HUES6 (cell line): ENCODE measurements around the gene TOR1A.

Source experiments
- H3K27ac ChIP-seq: 2 replicates; pipeline ENCODE4 v1.7.0; 2013; ENCODE audit warnings: low read depth, mild to moderate bottlenecking, low read length, inconsistent platforms
- H3K27me3 ChIP-seq: 2 replicates; pipeline ENCODE4 v1.6.1; 2013; ENCODE audit warnings: low read length; ENCODE audit not compliant: control insufficient read depth, insufficient read depth
- H3K36me3 ChIP-seq: 2 replicates; pipeline ENCODE4 v1.6.1; 2013; ENCODE audit warnings: low read length; ENCODE audit not compliant: control insufficient read depth, insufficient read depth
- H3K4me1 ChIP-seq: 2 replicates; pipeline ENCODE4 v1.6.1; 2013; ENCODE audit warnings: low read length; ENCODE audit not compliant: control insufficient read depth, insufficient read depth
- H3K4me3 ChIP-seq: 2 replicates; pipeline ENCODE4 v1.5.1; 2013; ENCODE audit warnings: low read depth, low read length
- H3K9ac ChIP-seq: one replicate; pipeline ENCODE4 v1.6.1; 2013; ENCODE audit warnings: mild to moderate bottlenecking, low read length
- H3K9me3 ChIP-seq: 2 replicates; pipeline ENCODE4 v1.6.1; 2013; ENCODE audit warnings: low read depth, low read length; ENCODE audit not compliant: control insufficient read depth, insufficient read depth

The TOR1A gene

GRCh38 chr9:129823935-129824601 lies at the start of gene TOR1A:
TOR1A (minus strand) TSS chr9:129824136; CDS start chr9:129824085, 51 bp downstream.
- Histone ChIP-seq H3K4me3 (peak within 1 kb of the TSS; percentile 84), H3K9ac (peak within 1 kb of the TSS; percentile 96), H3K27ac (no peak within 1 kb of the TSS; the same call in 1 of the 2 replicates), H3K27me3 (no peaks in the 10 kb centered on the region), H3K4me1 (no peaks in the 10 kb centered on the region), H3K36me3 (peaks cover 48% of the 10 kb centered on the region), H3K9me3 (no peaks in the 10 kb centered on the region)

GRCh38 chr9:129871046-129871445 lies 47.1 kb upstream of the TOR1A start:
- Histone ChIP-seq H3K9me3 (no peaks in the 10 kb centered on the region), H3K36me3 (peaks cover 27% of the 10 kb centered on the region), H3K4me1 (no peaks in the 10 kb centered on the region), H3K9ac (no peak overlapping the region), H3K4me3 (no peak overlapping the region), H3K27me3 (no peaks in the 10 kb centered on the region), H3K27ac (no peak overlapping the region)

- Histone ChIP-seq H3K27me3 (no peaks in the 10 kb centered on the region), H3K4me3 (no peak overlapping the region), H3K36me3 (peaks cover 23% of the 10 kb centered on the region), H3K27ac (no peak overlapping the region), H3K9me3 (no peaks in the 10 kb centered on the region), H3K9ac (no peak overlapping the region), H3K4me1 (no peaks in the 10 kb centered on the region)
Measured at GRCh38 chr9:129869585-129870501, 45.9 kb upstream of the TOR1A start.

GRCh38 chr9:129868872-129869486 lies 45.0 kb upstream of the TOR1A start:
- Histone ChIP-seq H3K4me1 (no peaks in the 10 kb centered on the region), H3K36me3 (peaks cover 16% of the 10 kb centered on the region), H3K9ac (no peak overlapping the region), H3K4me3 (no peak overlapping the region), H3K9me3 (no peaks in the 10 kb centered on the region), H3K27ac (no peak overlapping the region), H3K27me3 (no peaks in the 10 kb centered on the region)

GRCh38 chr9:129868023-129868871 lies 44.3 kb upstream of the TOR1A start:
- Histone ChIP-seq H3K27ac (no peak overlapping the region), H3K9ac (no peak overlapping the region), H3K27me3 (no peaks in the 10 kb centered on the region), H3K4me1 (no peaks in the 10 kb centered on the region), H3K36me3 (peaks cover 10% of the 10 kb centered on the region), H3K4me3 (no peak overlapping the region), H3K9me3 (no peaks in the 10 kb centered on the region)

- Histone ChIP-seq H3K4me1 (no peaks in the 10 kb centered on the region; the same call in 1 of the 2 replicates), H3K27me3 (no peaks in the 10 kb centered on the region), H3K4me3 (no peak overlapping the region), H3K9ac (no peak overlapping the region), H3K9me3 (no peaks in the 10 kb centered on the region), H3K36me3 (peaks cover 9% of the 10 kb centered on the region), H3K27ac (no peak overlapping the region)
Measured at GRCh38 chr9:129867136-129868022, 43.4 kb upstream of the TOR1A start.

GRCh38 chr9:129866394-129867135 lies 42.6 kb upstream of the TOR1A start:
- Histone ChIP-seq H3K27ac (no peak overlapping the region), H3K36me3 (peaks cover 15% of the 10 kb centered on the region), H3K27me3 (no peaks in the 10 kb centered on the region), H3K9me3 (no peaks in the 10 kb centered on the region), H3K9ac (no peak overlapping the region), H3K4me1 (no peaks in the 10 kb centered on the region; the same call in 1 of the 2 replicates), H3K4me3 (no peak overlapping the region)

GRCh38 chr9:129865668-129866320 lies 41.9 kb upstream of the TOR1A start:
- Histone ChIP-seq H3K27me3 (no peaks in the 10 kb centered on the region), H3K9ac (no peak overlapping the region), H3K9me3 (no peaks in the 10 kb centered on the region), H3K4me3 (no peak overlapping the region), H3K27ac (no peak overlapping the region), H3K4me1 (no peaks in the 10 kb centered on the region; the same call in 1 of the 2 replicates), H3K36me3 (peaks cover 23% of the 10 kb centered on the region)

GRCh38 chr9:129864991-129865647 lies 41.2 kb upstream of the TOR1A start:
- Histone ChIP-seq H3K27ac (0 out of 2 replicates have a peak overlapping the region, but pooled peaks have one; percentile 41), H3K4me1 (no peaks in the 10 kb centered on the region; the same call in 1 of the 2 replicates), H3K9ac (no peak overlapping the region)

More at GRCh38 chr9:129864991-129865647, 41.2 kb upstream of the TOR1A start:
- Histone ChIP-seq H3K9me3 (no peaks in the 10 kb centered on the region), H3K27me3 (no peaks in the 10 kb centered on the region), H3K4me3 (no peak overlapping the region), H3K36me3 (peaks cover 27% of the 10 kb centered on the region)
